SU-DHL-6 (cell line): ENCODE measurements around the gene TRIM22.

Experiments
- H2AFZ ChIP-seq: fragments of 200-600 bp; sonication (generic); 2 replicates; pipeline ENCODE4 v1.6.1; 2014; ENCODE audit warnings: low read depth, mild to moderate bottlenecking, moderate library complexity, mixed read lengths, antibody characterized with exemption, low read length; ENCODE audit not compliant: severe bottlenecking
- H3F3A ChIP-seq: fragments of 200-600 bp; shearing (Covaris generic); 2 replicates; pipeline ENCODE4 v1.6.0; 2016; ENCODE audit warnings: antibody characterized with exemption, mild to moderate bottlenecking; ENCODE audit not compliant: insufficient read depth
- H3K27ac ChIP-seq: fragments of 200-600 bp; sonication (generic); 2 replicates; pipeline ENCODE4 v1.5.1; 2016; ENCODE audit warnings: low read depth, mild to moderate bottlenecking, low read length, moderate library complexity, mixed read lengths
- H3K27me3 ChIP-seq: fragments of 200-600 bp; sonication (generic), shearing (Covaris generic); 2 replicates; pipeline ENCODE4 v1.6.0; 2014; ENCODE audit warnings: mild to moderate bottlenecking, low read length
- H3K36me3 ChIP-seq: fragments of 200-600 bp; sonication (generic); 2 replicates; pipeline ENCODE4 v1.6.1; 2014; ENCODE audit warnings: mild to moderate bottlenecking, low read length, mixed read lengths
- H3K4me2 ChIP-seq: fragments of 300-600, 200-600 bp; shearing (Covaris generic), sonication (generic); 2 replicates; pipeline ENCODE4 v1.6.0; 2014; ENCODE audit warnings: low read length, low read depth, mild to moderate bottlenecking; ENCODE audit not compliant: poor library complexity, severe bottlenecking
- H3K4me3 ChIP-seq: fragments of 200-600 bp; sonication (generic); 2 replicates; pipeline ENCODE4 v1.5.1; 2014; ENCODE audit warnings: antibody characterized with exemption, low read length, mild to moderate bottlenecking, mixed read lengths; ENCODE audit not compliant: insufficient read depth, poor library complexity, severe bottlenecking
- H3K79me2 ChIP-seq: fragments of 200-600 bp; sonication (generic); 2 replicates; pipeline ENCODE4 v1.6.1; 2014; ENCODE audit warnings: mild to moderate bottlenecking, low read length, moderate library complexity; ENCODE audit not compliant: insufficient read depth
- H3K9ac ChIP-seq: fragments of 200-600 bp; sonication (generic); 2 replicates; pipeline ENCODE4 v1.7.0; 2014; ENCODE audit warnings: mild to moderate bottlenecking, low read length
- H3K9me2 ChIP-seq: fragments of 200-600 bp; sonication (generic); replicated peaks from 2 replicates; pipeline ENCODE4 v1.6.1; 2014; ENCODE audit warnings: low read length; ENCODE audit not compliant: insufficient read depth
- H3K9me3 ChIP-seq: fragments of 200-600 bp; sonication (generic); 2 replicates; pipeline ENCODE4 v1.6.1; 2014; ENCODE audit warnings: low read length, mixed read lengths; ENCODE audit not compliant: insufficient read depth
- H4K20me1 ChIP-seq: fragments of 200-600 bp; sonication (generic); 2 replicates; pipeline ENCODE4 v1.6.1; 2014; ENCODE audit warnings: low read depth, mild to moderate bottlenecking, antibody characterized with exemption, low read length, moderate library complexity, mixed read lengths
- CTCF ChIP-seq: fragments of 200-600 bp; sonication (generic); IDR thresholded peaks from one replicate; pipeline ENCODE4 v1.5.1; 2017; ENCODE audit warnings: antibody characterized with exemption, mild to moderate bottlenecking, low read length, moderate library complexity; ENCODE audit not compliant: insufficient read depth, poor library complexity, severe bottlenecking
- EZH2phosphoT487 ChIP-seq: fragments of 200-600 bp; sonication (generic), shearing (Covaris generic); conservative IDR thresholded peaks from 2 replicates; pipeline ENCODE4 v1.6.1; 2018; ENCODE audit warnings: mild to moderate bottlenecking, antibody characterized with exemption, low read length, moderate library complexity, mixed read lengths

The TRIM22 gene

DNA sequence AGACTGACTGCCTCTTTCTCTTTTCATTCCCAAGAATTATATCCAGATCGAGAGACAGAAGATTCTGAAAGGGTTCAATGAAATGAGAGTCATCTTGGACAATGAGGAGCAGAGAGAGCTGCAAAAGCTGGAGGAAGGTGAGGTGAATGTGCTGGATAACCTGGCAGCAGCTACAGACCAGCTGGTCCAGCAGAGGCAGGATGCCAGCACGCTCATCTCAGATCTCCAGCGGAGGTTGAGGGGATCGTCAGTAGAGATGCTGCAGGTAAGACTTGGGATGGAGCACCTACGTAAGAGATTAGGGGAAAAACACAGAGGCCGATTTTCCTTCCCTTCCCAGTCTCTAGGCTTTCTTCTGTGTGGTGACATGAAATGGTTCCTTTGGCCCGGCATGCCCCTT, 8.7 kb downstream of the TRIM22 start:
- Histone ChIP-seq H3K27ac (no peak overlapping the region), H3F3A (peaks cover 16% of the 10 kb centered on the region), H3K27me3 (no peaks in the 10 kb centered on the region), H3K9ac (no peak overlapping the region), H3K4me3 (no peak overlapping the region), H3K36me3 (peaks cover 29% of the 10 kb centered on the region), H3K9me2 (no peaks in the 10 kb centered on the region), H4K20me1 (no peaks in the 10 kb centered on the region), H3K9me3 (no peaks in the 10 kb centered on the region), H3K4me2 (no peak overlapping the region), H3K79me2 (peaks cover 12% of the 10 kb centered on the region), H2AFZ (no peak overlapping the region)
- TF ChIP-seq EZH2phosphoT487 (no peak), CTCF (no peak)

GRCh38 chr11:5700421-5701054, 10.9 kb downstream of the TRIM22 start:
- Histone ChIP-seq H3K36me3 (peaks cover 44% of the 10 kb centered on the region), H4K20me1 (no peaks in the 10 kb centered on the region), H3K9me2 (no peaks in the 10 kb centered on the region), H3K9me3 (no peaks in the 10 kb centered on the region), H3K79me2 (no peaks in the 10 kb centered on the region; the same call in 1 of the 2 replicates), H3K4me2 (peak overlapping the region; percentile 29), H3F3A (peaks cover 10% of the 10 kb centered on the region), H3K27me3 (no peaks in the 10 kb centered on the region), H3K4me3 (no peak overlapping the region), H3K27ac (no peak overlapping the region), H3K9ac (no peak overlapping the region), H2AFZ (no peak overlapping the region)
- TF ChIP-seq CTCF (no peak), EZH2phosphoT487 (no peak)

- Histone ChIP-seq H3K79me2 (no peaks in the 10 kb centered on the region; the same call in 1 of the 2 replicates), H3K27ac (no peak overlapping the region), H2AFZ (no peak overlapping the region), H3K4me3 (no peak overlapping the region), H3K4me2 (no peak overlapping the region), H3F3A (peaks cover 10% of the 10 kb centered on the region), H3K9me3 (no peaks in the 10 kb centered on the region), H4K20me1 (no peaks in the 10 kb centered on the region), H3K36me3 (peaks cover 48% of the 10 kb centered on the region), H3K9ac (no peak overlapping the region), H3K9me2 (no peaks in the 10 kb centered on the region), H3K27me3 (no peaks in the 10 kb centered on the region)
- TF ChIP-seq EZH2phosphoT487 (no peak), CTCF (no peak)
Measured at GRCh38 chr11:5701055-5701577, 11.5 kb downstream of the TRIM22 start.
